ENCODE data around the gene LIN37.

LIN37 gene

GRCh38 chr19:35724560-35724959 is 23.8 kb upstream of the LIN37 start:
- no peak for ATAC-seq
- TF ChIP-seq ZFP30 (CRISPR knock-in tag; IDR thresholded peaks at IDR 0.05), result no peak
- no peak for TF ChIP-seq BACH2 (CRISPR knock-in tag; IDR thresholded peaks at IDR 0.05; ENCODE audit: borderline replicate concordance)
- TF ChIP-seq CSRNP3 (CRISPR knock-in tag; IDR thresholded peaks at IDR 0.05), result no peak
- no peak for TF ChIP-seq POU6F1 (CRISPR knock-in tag; IDR thresholded peaks at IDR 0.05; ENCODE audit: borderline replicate concordance, low read depth)
- no peak for TF ChIP-seq TSHZ2 (CRISPR knock-in tag; IDR thresholded peaks at IDR 0.05)
- TF ChIP-seq TCF4 (CRISPR knock-in tag; IDR thresholded peaks at IDR 0.05; ENCODE audit: borderline replicate concordance), result no peak
- no peak for TF ChIP-seq GLIS3 (CRISPR knock-in tag; IDR thresholded peaks at IDR 0.05)
- no peak for TF ChIP-seq TOX (CRISPR knock-in tag; IDR thresholded peaks at IDR 0.05; ENCODE audit: borderline replicate concordance)
- TF ChIP-seq ZNF70 (CRISPR knock-in tag; IDR thresholded peaks at IDR 0.05), result no peak
- TF ChIP-seq ARNTL (CRISPR knock-in tag; IDR thresholded peaks at IDR 0.05; ENCODE audit: borderline replicate concordance, low read depth), result no peak
- no peak for TF ChIP-seq PATZ1 (CRISPR knock-in tag; IDR thresholded peaks at IDR 0.05; ENCODE audit: borderline replicate concordance)
- no peak for TF ChIP-seq SNAI2 (CRISPR knock-in tag; IDR thresholded peaks at IDR 0.05)
- TF ChIP-seq OSR1 (CRISPR knock-in tag; IDR thresholded peaks at IDR 0.05), result no peak
- TF ChIP-seq CSDC2 (CRISPR knock-in tag; IDR thresholded peaks at IDR 0.05), result no peak
- TF ChIP-seq CREB5 (CRISPR knock-in tag; IDR thresholded peaks at IDR 0.05; ENCODE audit: low read depth), result no peak
- no peak for TF ChIP-seq ZNF565 (CRISPR knock-in tag; conservative IDR thresholded peaks at IDR 0.05; ENCODE audit: low read depth)
- TF ChIP-seq ESRRG (CRISPR knock-in tag; IDR thresholded peaks at IDR 0.05), result no peak
- no peak for TF ChIP-seq ISL1 (CRISPR knock-in tag; IDR thresholded peaks at IDR 0.05)

- no peak for TF ChIP-seq ARNTL (CRISPR knock-in tag; IDR thresholded peaks at IDR 0.05; ENCODE audit: borderline replicate concordance, low read depth)
- TF ChIP-seq GLIS3 (CRISPR knock-in tag; IDR thresholded peaks at IDR 0.05), result no peak
- no peak for TF ChIP-seq ZC3H10 (CRISPR knock-in tag; IDR thresholded peaks at IDR 0.05)
- no peak for TF ChIP-seq POU6F1 (CRISPR knock-in tag; IDR thresholded peaks at IDR 0.05; ENCODE audit: borderline replicate concordance, low read depth)
- TF ChIP-seq BACH2 (CRISPR knock-in tag; IDR thresholded peaks at IDR 0.05; ENCODE audit: borderline replicate concordance), result no peak
- TF ChIP-seq PPARA (CRISPR knock-in tag; IDR thresholded peaks at IDR 0.05; ENCODE audit: borderline replicate concordance), result no peak
- TF ChIP-seq TCF4 (CRISPR knock-in tag; IDR thresholded peaks at IDR 0.05; ENCODE audit: borderline replicate concordance), result no peak
- no peak for ATAC-seq
Measured at GRCh38 chr19:35725216-35725861, 23.0 kb upstream of the LIN37 start.
